Stimulated activated CD4-positive, alpha-beta T cell treated with anti-CD3 and anti-CD28 coated beads, Interleukin-1b, Interleukin-23, amount 100 ng/mL, for 1 hour (primary cell): ENCODE results near the gene TRMT10B.
A peak's percentile ranks its signal among the peaks of the same experiment; 100 is the strongest.

ENCODE experiments used
- DNase-seq, 2 donors: peaks; one replicate each; pipeline ENCODE4 v3.0.0-alpha.2; 2020; ENCODE audit warnings: low read depth in 2 of 2

The TRMT10B gene

GRCh38 chr9:37753489-37754190, at the start of gene TRMT10B:
Gene TRMT10B (plus strand): TSS chr9:37753805. CDS start chr9:37761932, 8,127 bp downstream.
- peak; percentile 7 to 56 for DNase-seq

- DNase-seq: no peak
Measured at GRCh38 chr9:37705787-37706186, 47.8 kb upstream of the TRMT10B start.

- no peak for DNase-seq
Measured at GRCh38 chr9:37706290-37706689, 47.3 kb upstream of the TRMT10B start.

- no peak for DNase-seq
Measured at GRCh38 chr9:37707748-37708147, 45.9 kb upstream of the TRMT10B start.

- DNase-seq: no peak
Measured at GRCh38 chr9:37710046-37710445, 43.6 kb upstream of the TRMT10B start.

- DNase-seq: no peak
Measured at GRCh38 chr9:37715260-37715659, 38.3 kb upstream of the TRMT10B start.

GRCh38 chr9:37715991-37716505, 37.6 kb upstream of the TRMT10B start:
- no peak for DNase-seq

GRCh38 chr9:37719526-37719925, 34.1 kb upstream of the TRMT10B start:
- no peak for DNase-seq

GRCh38 chr9:37727013-37727412, 26.6 kb upstream of the TRMT10B start:
- no peak for DNase-seq

GRCh38 chr9:37729499-37729898, 24.1 kb upstream of the TRMT10B start:
- DNase-seq: no peak

- DNase-seq: no peak
Measured at GRCh38 chr9:37730256-37730655, 23.3 kb upstream of the TRMT10B start.

- DNase-seq: no peak
Measured at GRCh38 chr9:37730839-37731238, 22.8 kb upstream of the TRMT10B start.

- no peak for DNase-seq
Measured at GRCh38 chr9:37732086-37732741, 21.4 kb upstream of the TRMT10B start.

GRCh38 chr9:37732952-37733351, 20.7 kb upstream of the TRMT10B start:
- DNase-seq: no peak

GRCh38 chr9:37739222-37739621, 14.4 kb upstream of the TRMT10B start:
- no peak for DNase-seq

GRCh38 chr9:37740128-37740527, 13.5 kb upstream of the TRMT10B start:
- DNase-seq: no peak

- DNase-seq: no peak
Measured at GRCh38 chr9:37740631-37741328, 12.8 kb upstream of the TRMT10B start.

- DNase-seq: no peak
Measured at GRCh38 chr9:37745970-37746369, 7.6 kb upstream of the TRMT10B start.

- no peak for DNase-seq
Measured at GRCh38 chr9:37746448-37747270, 6.9 kb upstream of the TRMT10B start.

GRCh38 chr9:37747271-37747753, 6.3 kb upstream of the TRMT10B start:
- DNase-seq: peak in 1 of 2 donors; percentile 17

- DNase-seq: no peak
Measured at GRCh38 chr9:37749129-37749528, 4.5 kb upstream of the TRMT10B start.

GRCh38 chr9:37751186-37751585, 2.4 kb upstream of the TRMT10B start:
- no peak for DNase-seq
